A673 (cell line): ENCODE measurements around the gene JARID2. TPM values are rescaled to one million over a fixed set of nuclear protein-coding genes. Genes with fewer than 3 reads are reported as not detected.
A peak's percentile ranks its signal among the peaks of the same experiment; 100 is the strongest.

Experiments
- BruUV-seq: library from RNA; stranded (reverse); fragments of 400-500 nt; replicated peaks from 2 replicates; lab custom pipeline; 2021; lab: Mats Ljungman, UMichigan
- CTCF ChIA-PET: fragments of 300-600 bp; sonication (Branson Sonifier 250); formaldehyde crosslinking; loops from one replicate; lab custom pipeline; 2022; ENCODE audit warnings: antibody characterized with exemption; lab: Charles Lee
- POLR2A ChIA-PET: fragments of 300-600 bp; sonication (Branson Sonifier 250); formaldehyde crosslinking; loops from one replicate; lab custom pipeline; 2022; ENCODE audit warnings: antibody characterized with exemption; ENCODE audit not compliant: low non-redundant PET; lab: Charles Lee
- DNase-seq: peaks from one replicate; pipeline ENCODE4 v3.0.0-alpha.2; 2015; ENCODE audit warnings: low spot score
- H3K27ac ChIP-seq: fragments of 200-600 bp; sonication (generic); 2 replicates; pipeline ENCODE4 v1.5.1; 2016; ENCODE audit warnings: mixed run types, low read depth, mild to moderate bottlenecking, mixed read lengths, antibody characterized with exemption, low read length; ENCODE audit not compliant: poor library complexity, severe bottlenecking
- H3K27me3 ChIP-seq: fragments of 200-600 bp; sonication (generic); replicated peaks from 2 replicates; pipeline ENCODE4 v1.6.1; 2017; ENCODE audit warnings: mixed run types, low read depth, mild to moderate bottlenecking, mixed read lengths, antibody characterized with exemption, low read length; ENCODE audit not compliant: insufficient read depth, poor library complexity
- H3K36me3 ChIP-seq: fragments of 200-600 bp; sonication (generic); 2 replicates; pipeline ENCODE4 v1.6.1; 2016; ENCODE audit warnings: mixed run types, mild to moderate bottlenecking, mixed read lengths, antibody characterized with exemption, low read length; ENCODE audit not compliant: insufficient read depth, poor library complexity, severe bottlenecking
- H3K4me1 ChIP-seq: fragments of 200-600 bp; sonication (generic); 2 replicates; pipeline ENCODE4 v1.6.1; 2017; ENCODE audit warnings: mixed run types, mild to moderate bottlenecking, mixed read lengths, antibody characterized with exemption, low read length; ENCODE audit not compliant: insufficient read depth, poor library complexity, severe bottlenecking
- H3K4me3 ChIP-seq: fragments of 200-600 bp; sonication (generic); 2 replicates; pipeline ENCODE4 v1.5.1; 2016; ENCODE audit warnings: low read depth, mixed run types, mild to moderate bottlenecking, mixed read lengths, low read length; ENCODE audit not compliant: poor library complexity, severe bottlenecking
- H3K9me3 ChIP-seq: fragments of 200-600 bp; sonication (generic); 2 replicates; pipeline ENCODE4 v1.6.1; 2016; ENCODE audit warnings: mixed run types, low read depth, mild to moderate bottlenecking, mixed read lengths, antibody characterized with exemption, low read length; ENCODE audit not compliant: poor library complexity, severe bottlenecking
- EZH2 ChIP-seq: fragments of 200-600 bp; sonication (generic); IDR thresholded peaks from 2 replicates; pipeline ENCODE4 v1.6.1; 2017; ENCODE audit warnings: borderline replicate concordance, low read depth, mild to moderate bottlenecking, mixed read lengths, antibody characterized with exemption, low read length; ENCODE audit not compliant: poor library complexity, severe bottlenecking
- intact Hi-C: fragments of 100-400 bp; cut with micrococcal nuclease; formaldehyde crosslinking; loops from one replicate; pipeline ENCODE4 v1.10.0; 2022; ENCODE audit not compliant: unreplicated experiment
- total RNA-seq: library from RNA; stranded (reverse); gene quantifications from 2 replicates; pipeline ENCODE4 v1.2.3, GENCODE V29; 2021
- TF ChIP-seq, protein P1 (sequence below): fragments of 300-800, 200-600 bp; sonication (generic); conservative IDR thresholded peaks from 2 replicates; pipeline ENCODE4 v1.5.1; 2017; ENCODE audit warnings: low read depth, mild to moderate bottlenecking, antibody characterized with exemption, low read length, moderate library complexity, mixed read lengths

The JARID2 gene
- total RNA-seq, 1 experiment from 2014 or later = 29.4 TPM

GRCh38 chr6:15363523-15364400, 117.9 kb downstream of the JARID2 start:
- H3K9me3 ChIP-seq = no peaks in the 10 kb centered on the region
- DNase-seq = no peak
- no peak for TF ChIP-seq EZH2
- TF ChIP-seq, protein P1, sequence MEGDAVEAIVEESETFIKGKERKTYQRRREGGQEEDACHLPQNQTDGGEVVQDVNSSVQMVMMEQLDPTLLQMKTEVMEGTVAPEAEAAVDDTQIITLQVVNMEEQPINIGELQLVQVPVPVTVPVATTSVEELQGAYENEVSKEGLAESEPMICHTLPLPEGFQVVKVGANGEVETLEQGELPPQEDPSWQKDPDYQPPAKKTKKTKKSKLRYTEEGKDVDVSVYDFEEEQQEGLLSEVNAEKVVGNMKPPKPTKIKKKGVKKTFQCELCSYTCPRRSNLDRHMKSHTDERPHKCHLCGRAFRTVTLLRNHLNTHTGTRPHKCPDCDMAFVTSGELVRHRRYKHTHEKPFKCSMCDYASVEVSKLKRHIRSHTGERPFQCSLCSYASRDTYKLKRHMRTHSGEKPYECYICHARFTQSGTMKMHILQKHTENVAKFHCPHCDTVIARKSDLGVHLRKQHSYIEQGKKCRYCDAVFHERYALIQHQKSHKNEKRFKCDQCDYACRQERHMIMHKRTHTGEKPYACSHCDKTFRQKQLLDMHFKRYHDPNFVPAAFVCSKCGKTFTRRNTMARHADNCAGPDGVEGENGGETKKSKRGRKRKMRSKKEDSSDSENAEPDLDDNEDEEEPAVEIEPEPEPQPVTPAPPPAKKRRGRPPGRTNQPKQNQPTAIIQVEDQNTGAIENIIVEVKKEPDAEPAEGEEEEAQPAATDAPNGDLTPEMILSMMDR = no peak
- peaks cover 62% of the 10 kb centered on the region for H3K4me1 ChIP-seq
- ChIA-PET POLR2A (no interaction called here), CTCF (no interaction called here)
- H3K4me3 ChIP-seq = no peak overlapping the region
- no peaks in the 10 kb centered on the region for H3K27me3 ChIP-seq
- no peaks in the 10 kb centered on the region for H3K36me3 ChIP-seq
- no TSS peak for BruUV-seq
- no peak overlapping the region for H3K27ac ChIP-seq
- intact Hi-C loops = loop anchor here (2.0 kb wide), 2 partner anchors 75 to 95 kb away; no protein-coding TSS in a partner anchor

- ChIA-PET POLR2A (no interaction called here), CTCF (no interaction called here)
- no TSS peak for BruUV-seq
- Histone ChIP-seq H3K27me3 (no peaks in the 10 kb centered on the region), H3K9me3 (no peaks in the 10 kb centered on the region), H3K4me1 (peaks cover 68% of the 10 kb centered on the region), H3K4me3 (no peak overlapping the region), H3K36me3 (no peaks in the 10 kb centered on the region), H3K27ac (no peak overlapping the region)
- TF ChIP-seq, protein P1 = 0 out of 2 replicates have a peak, but pooled peaks have one; percentile 27
- no peak for TF ChIP-seq EZH2
- peak; percentile 75 for DNase-seq
- intact Hi-C loops = loop anchor here (2.0 kb wide), 2 partner anchors 74 to 96 kb away; no protein-coding TSS in a partner anchor
These were observed 118.7 kb downstream of the JARID2 start for GRCh38 chr6:15364401-15365037.

DNA sequence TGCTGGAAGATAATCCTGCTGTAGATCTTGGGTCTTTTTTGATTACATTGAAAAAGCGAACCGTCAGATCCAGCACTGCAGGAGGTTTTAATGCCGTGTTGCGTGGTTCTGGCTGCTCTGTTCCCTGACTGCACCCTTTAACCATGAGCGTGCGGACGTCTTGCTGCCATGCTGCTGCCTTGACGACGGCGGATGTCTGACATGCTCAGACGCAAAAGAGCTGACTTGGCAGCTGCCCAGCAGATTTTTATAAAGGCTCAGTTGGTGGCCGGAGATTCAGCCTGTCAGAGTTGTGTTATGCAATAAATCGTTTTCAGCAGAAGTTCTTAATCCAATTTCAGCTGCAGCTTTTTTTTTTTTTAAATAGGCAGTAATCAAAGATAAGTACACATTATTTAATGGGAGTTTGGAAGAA, 119.4 kb downstream of the JARID2 start:
- DNase-seq = peak; percentile 98
- Histone ChIP-seq H3K4me1 (peaks cover 76% of the 10 kb centered on the region), H3K27ac (no peak overlapping the region), H3K27me3 (no peaks in the 10 kb centered on the region), H3K9me3 (no peaks in the 10 kb centered on the region), H3K4me3 (peak overlapping the region; percentile 13), H3K36me3 (no peaks in the 10 kb centered on the region)
- intact Hi-C loops = loop anchor here (2.0 kb wide), 2 partner anchors 74 to 96 kb away; no protein-coding TSS in a partner anchor
- TF ChIP-seq, protein P1 = no peak
- no peak for TF ChIP-seq EZH2
- POLR2A ChIA-PET = interaction anchor here (0.6 kb wide), 1 partner anchor 101 kb away, joined by 3 read pairs; no protein-coding TSS in a partner anchor
- CTCF ChIA-PET = interaction anchor here (0.5 kb wide), 1 partner anchor 44 kb away, joined by 3 read pairs; no protein-coding TSS in a partner anchor
- BruUV-seq = no TSS peak
